SK-N-SH (cell line): ENCODE data around the gene SOX13. TPM values are rescaled to one million over a fixed set of nuclear protein-coding genes. Genes with fewer than 3 reads are reported as not detected.
"Not testable (repeated sequence)": the region's sequence is repeated elsewhere in the genome, so short reads cannot be mapped to it uniquely, and the experiment has no call there.

ENCODE experiments used
- CTCF ChIA-PET: fragments of 300-600, 350-600 bp; formaldehyde crosslinking; extraction: SDS; loops from one replicate; lab custom pipeline; 2021; lab: Yijun Ruan, JAX
- POLR2A ChIA-PET: fragments of 350-600 bp; sonication (Branson Sonifier 250); formaldehyde crosslinking; extraction: SDS; loops from one replicate; lab custom pipeline; 2020; ENCODE audit warnings: antibody characterized with exemption, inconsistent platforms; lab: Yijun Ruan, JAX
- DNase-seq: peaks from one replicate; pipeline ENCODE4 v3.0.0; 2012
- H2AFZ ChIP-seq: fragments of 200-600 bp; sonication (generic); 2 replicates; pipeline ENCODE4 v1.8.1; 2016; ENCODE audit warnings: antibody characterized with exemption, mild to moderate bottlenecking, low read depth
- H3F3A ChIP-seq: fragments of 200-600 bp; sonication (generic); replicated peaks from 2 replicates; pipeline ENCODE3; 2016; ENCODE audit warnings: antibody characterized with exemption, mild to moderate bottlenecking; ENCODE audit not compliant: insufficient read depth
- H3K27ac ChIP-seq, 2 experiments: fragments of 200-500 bp in 1 of 2; fragments of 200-600 bp in 1 of 2; sonication (Bioruptor generic) in 1 of 2; sonication (generic), shearing (Covaris generic) in 1 of 2; 2 replicates each; pipeline versions ENCODE4 v1.5.1 to v1.6.1; 2014 to 2016; ENCODE audit warnings: low read depth in 2 of 2, inconsistent platforms in 1 of 2, low read length in 1 of 2, mild to moderate bottlenecking in 1 of 2, mixed read lengths in 1 of 2
- H3K27me3 ChIP-seq: fragments of 200-600 bp; sonication (generic), shearing (Covaris generic); 2 replicates; pipeline ENCODE4 v1.6.1; 2016; ENCODE audit warnings: mixed run types; ENCODE audit not compliant: insufficient read depth
- H3K36me3 ChIP-seq, 2 experiments: fragments of 200-500 bp in 1 of 2; fragments of 200-600 bp in 1 of 2; sonication (Bioruptor generic) in 1 of 2; sonication (generic) in 1 of 2; replicated peaks in 1 of 2; 2 replicates each; pipeline versions ENCODE3 to v1.5.1; 2014 to 2016; ENCODE audit warnings: low read length in 1 of 2, mild to moderate bottlenecking in 1 of 2; ENCODE audit not compliant: insufficient read depth in 2 of 2, control insufficient read depth in 1 of 2
- H3K4me1 ChIP-seq, 2 experiments: fragments of 200-500 bp in 1 of 2; fragments of 200-600 bp in 1 of 2; sonication (Bioruptor generic) in 1 of 2; sonication (generic), shearing (Covaris generic) in 1 of 2; 2 replicates each; pipeline versions ENCODE4 v1.5.1 to v1.6.1; 2014 to 2016; ENCODE audit warnings: low read depth in 1 of 2, low read length in 1 of 2, mixed run types in 1 of 2; ENCODE audit not compliant: insufficient read depth in 2 of 2, control insufficient read depth in 1 of 2
- H3K4me2 ChIP-seq: fragments of 200-600 bp; sonication (generic), shearing (Covaris generic); 2 replicates; pipeline ENCODE4 v1.6.1; 2017; ENCODE audit warnings: mixed run types
- H3K4me3 ChIP-seq, 2 experiments: fragments of 200-500 bp in 1 of 2; fragments of 200-600 bp in 1 of 2; sonication (Bioruptor generic) in 1 of 2; sonication (generic), shearing (Covaris generic) in 1 of 2; 2 replicates each; pipeline versions ENCODE4 v1.5.1 to v1.8.1; 2014 to 2016; ENCODE audit warnings: low read depth in 2 of 2, inconsistent platforms in 1 of 2, low read length in 1 of 2, mild to moderate bottlenecking in 1 of 2, mixed read lengths in 1 of 2, moderate library complexity in 1 of 2
- H3K79me2 ChIP-seq: fragments of 200-600 bp; sonication (generic); 2 replicates; pipeline ENCODE4 v1.8.1; 2017; ENCODE audit warnings: mild to moderate bottlenecking; ENCODE audit not compliant: insufficient read depth
- H3K9ac ChIP-seq: fragments of 200-600 bp; sonication (generic); 2 replicates; pipeline ENCODE4 v1.6.1; 2017; ENCODE audit warnings: mixed run types
- H3K9me2 ChIP-seq: fragments of 200-600 bp; sonication (generic); 2 replicates; pipeline ENCODE4 v1.6.1; 2017; ENCODE audit warnings: mixed run types
- H3K9me3 ChIP-seq: fragments of 200-600 bp; sonication (generic); 2 replicates; pipeline ENCODE4 v1.6.1; 2017; ENCODE audit warnings: mixed run types, mild to moderate bottlenecking, moderate library complexity
- H4K20me1 ChIP-seq: fragments of 200-600 bp; sonication (generic); 2 replicates; pipeline ENCODE4 v1.6.1; 2017; ENCODE audit warnings: mild to moderate bottlenecking, mixed run types; ENCODE audit not compliant: insufficient read depth
- ELF1 ChIP-seq: IDR thresholded peaks from 2 replicates; pipeline ENCODE4 v1.4.0; 2012
- EZH2phosphoT487 ChIP-seq: fragments of 200-600 bp; sonication (generic); IDR thresholded peaks from 2 replicates; pipeline ENCODE4 v1.6.1; 2017; ENCODE audit warnings: low read depth, mixed run types, mild to moderate bottlenecking, antibody characterized with exemption, moderate library complexity, borderline replicate concordance
- FOXM1 ChIP-seq: IDR thresholded peaks from 2 replicates; pipeline ENCODE4 v1.4.0; 2012; ENCODE audit warnings: low read depth, mild to moderate bottlenecking
- GABPA ChIP-seq: IDR thresholded peaks from 2 replicates; pipeline ENCODE4 v1.4.0; 2012; ENCODE audit warnings: low read depth, mild to moderate bottlenecking
- MEF2A ChIP-seq: IDR thresholded peaks from 2 replicates; pipeline ENCODE4 v1.4.0; 2012; ENCODE audit warnings: low read depth, borderline replicate concordance
- NRF1 ChIP-seq: IDR thresholded peaks from 2 replicates; pipeline ENCODE4 v1.6.1; 2012; ENCODE audit warnings: low read depth, mild to moderate bottlenecking, low read length
- RAD21 ChIP-seq: IDR thresholded peaks from 2 replicates; pipeline ENCODE4 v1.6.1; 2012; ENCODE audit warnings: mild to moderate bottlenecking, low read length
- RCOR1 ChIP-seq: fragments of 150-350 bp; IDR thresholded peaks from 2 replicates; pipeline ENCODE4 v1.6.1; 2017; ENCODE audit warnings: antibody characterized with exemption, low read length
- TAF1 ChIP-seq: IDR thresholded peaks from 2 replicates; pipeline ENCODE4 v1.6.1; 2012; ENCODE audit warnings: low read depth, mild to moderate bottlenecking, low read length, moderate library complexity, borderline replicate concordance
- TEAD4 ChIP-seq: IDR thresholded peaks from 2 replicates; pipeline ENCODE4 v1.4.0; 2012; ENCODE audit warnings: mild to moderate bottlenecking, borderline replicate concordance; ENCODE audit not compliant: insufficient read depth
- YY1 ChIP-seq: IDR thresholded peaks from 2 replicates; pipeline ENCODE4 v1.4.0; 2012; ENCODE audit warnings: low read depth, mild to moderate bottlenecking
- WGBS: methylation state at CpG from one replicate; pipeline ENCODE4 v1.1.6; 2017; ENCODE audit warnings: low lambda C conversion rate; 5-methylcytosine and 5-hydroxymethylcytosine counted together
- polyA plus RNA-seq, 3 experiments: library from polyadenylated mRNA; depleted of rRNA; stranded (reverse); fragments of >200 nt; gene quantifications; 2 replicates each; pipeline ENCODE4 v1.2.3, GENCODE V29; 2012
- TF ChIP-seq, protein P1 (sequence below): IDR thresholded peaks from 2 replicates; pipeline ENCODE4 v1.6.1; 2012; ENCODE audit warnings: mild to moderate bottlenecking, low read depth, low read length, moderate library complexity
- TF ChIP-seq, protein P2 (sequence below): fragments of 150-350 bp; IDR thresholded peaks from 2 replicates; pipeline ENCODE4 v1.6.1; 2016; ENCODE audit warnings: mild to moderate bottlenecking, low read depth, low read length

SOX13 gene
- polyA plus RNA-seq, 1 of the 3 experiments (the other 2 are of a cell fraction): 10.6 TPM

DNA sequence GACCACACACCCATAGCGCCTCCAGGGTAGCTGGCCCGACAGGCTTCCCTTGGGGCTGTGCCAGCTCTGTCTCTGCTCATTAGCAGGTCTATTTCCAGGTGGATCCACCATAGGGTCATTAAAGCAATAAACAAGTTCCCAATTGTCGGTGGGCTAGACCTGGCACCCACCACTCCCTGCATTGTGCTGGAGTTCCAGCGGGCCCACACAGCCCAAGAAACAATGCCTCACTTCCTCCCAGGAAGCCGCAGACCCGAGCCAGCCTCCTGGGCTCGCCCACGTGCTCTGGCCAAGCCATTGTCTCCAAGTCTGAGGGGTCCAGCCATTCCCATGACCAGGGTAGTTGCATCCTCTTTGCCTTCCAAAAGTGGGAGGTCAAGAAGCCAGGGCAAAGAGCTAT is 27.5 kb upstream of the SOX13 start:
- Histone ChIP-seq H3K27me3 (no peaks in the 10 kb centered on the region; the same call in 1 of the 2 replicates), H3K9me2 (no peaks in the 10 kb centered on the region), H3K79me2 (no peaks in the 10 kb centered on the region), H3K27ac (no peak overlapping the region), H3K4me3 (no peak overlapping the region), H3K4me2 (no peak overlapping the region), H3K4me1 (no peaks in the 10 kb centered on the region), H3K9ac (no peak overlapping the region), H3K36me3 (no peaks in the 10 kb centered on the region), H4K20me1 (no peaks in the 10 kb centered on the region), H2AFZ (no peak overlapping the region), H3K9me3 (no peaks in the 10 kb centered on the region), H3F3A (no peaks in the 10 kb centered on the region)
- DNase-seq: no peak
- WGBS: 58% methylated on average over 2 of the region's 8 CpGs
- CTCF ChIA-PET: interaction anchor here (1.7 kb wide), 1 partner anchor 82 kb away, joined by 5 read pairs; no protein-coding TSS in a partner anchor
- TF ChIP-seq RCOR1: no peak
- TF ChIP-seq, protein P1, sequence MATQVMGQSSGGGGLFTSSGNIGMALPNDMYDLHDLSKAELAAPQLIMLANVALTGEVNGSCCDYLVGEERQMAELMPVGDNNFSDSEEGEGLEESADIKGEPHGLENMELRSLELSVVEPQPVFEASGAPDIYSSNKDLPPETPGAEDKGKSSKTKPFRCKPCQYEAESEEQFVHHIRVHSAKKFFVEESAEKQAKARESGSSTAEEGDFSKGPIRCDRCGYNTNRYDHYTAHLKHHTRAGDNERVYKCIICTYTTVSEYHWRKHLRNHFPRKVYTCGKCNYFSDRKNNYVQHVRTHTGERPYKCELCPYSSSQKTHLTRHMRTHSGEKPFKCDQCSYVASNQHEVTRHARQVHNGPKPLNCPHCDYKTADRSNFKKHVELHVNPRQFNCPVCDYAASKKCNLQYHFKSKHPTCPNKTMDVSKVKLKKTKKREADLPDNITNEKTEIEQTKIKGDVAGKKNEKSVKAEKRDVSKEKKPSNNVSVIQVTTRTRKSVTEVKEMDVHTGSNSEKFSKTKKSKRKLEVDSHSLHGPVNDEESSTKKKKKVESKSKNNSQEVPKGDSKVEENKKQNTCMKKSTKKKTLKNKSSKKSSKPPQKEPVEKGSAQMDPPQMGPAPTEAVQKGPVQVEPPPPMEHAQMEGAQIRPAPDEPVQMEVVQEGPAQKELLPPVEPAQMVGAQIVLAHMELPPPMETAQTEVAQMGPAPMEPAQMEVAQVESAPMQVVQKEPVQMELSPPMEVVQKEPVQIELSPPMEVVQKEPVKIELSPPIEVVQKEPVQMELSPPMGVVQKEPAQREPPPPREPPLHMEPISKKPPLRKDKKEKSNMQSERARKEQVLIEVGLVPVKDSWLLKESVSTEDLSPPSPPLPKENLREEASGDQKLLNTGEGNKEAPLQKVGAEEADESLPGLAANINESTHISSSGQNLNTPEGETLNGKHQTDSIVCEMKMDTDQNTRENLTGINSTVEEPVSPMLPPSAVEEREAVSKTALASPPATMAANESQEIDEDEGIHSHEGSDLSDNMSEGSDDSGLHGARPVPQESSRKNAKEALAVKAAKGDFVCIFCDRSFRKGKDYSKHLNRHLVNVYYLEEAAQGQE: no peak
- POLR2A ChIA-PET: no interaction called here

DNA sequence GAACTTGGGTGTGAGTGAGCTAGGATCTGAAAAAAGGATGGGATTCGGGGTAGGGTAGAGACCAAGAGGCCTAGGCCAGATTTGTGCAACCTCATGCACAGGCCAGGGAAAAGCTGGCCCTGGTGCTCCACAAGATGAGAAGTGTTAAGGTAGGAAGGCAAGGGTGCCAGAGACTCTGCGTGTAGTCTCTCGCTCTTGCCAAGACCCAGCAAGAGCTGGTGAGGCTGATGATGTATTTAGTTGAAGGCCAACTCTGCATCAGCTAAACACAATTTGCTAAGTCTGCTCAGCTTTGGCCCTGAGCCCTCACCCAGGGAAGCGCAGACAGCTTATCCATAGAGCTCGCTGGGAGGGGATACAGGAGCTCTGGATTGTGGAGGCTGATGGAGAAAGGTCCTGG is 26.6 kb upstream of the SOX13 start:
- no peaks in the 10 kb centered on the region for H3K9me3 ChIP-seq
- no peaks in the 10 kb centered on the region for H3F3A ChIP-seq
- H3K27ac ChIP-seq: no peak overlapping the region
- ChIA-PET POLR2A (interaction anchor here (1.1 kb wide), 1 partner anchor 13 kb away, joined by 3 read pairs; no protein-coding TSS in a partner anchor), CTCF (interaction anchor here (0.8 to 1.7 kb wide), 2 partner anchors 24 to 82 kb away, joined by 3 to 5 read pairs; no protein-coding TSS in a partner anchor)
- no peaks in the 10 kb centered on the region for H3K79me2 ChIP-seq
- no peak overlapping the region for H3K4me3 ChIP-seq
- H3K4me1 ChIP-seq: no peaks in the 10 kb centered on the region
- no peaks in the 10 kb centered on the region for H3K9me2 ChIP-seq
- TF ChIP-seq EZH2phosphoT487: no peak
- TF ChIP-seq GABPA: no peak
- TF ChIP-seq, protein P2, sequence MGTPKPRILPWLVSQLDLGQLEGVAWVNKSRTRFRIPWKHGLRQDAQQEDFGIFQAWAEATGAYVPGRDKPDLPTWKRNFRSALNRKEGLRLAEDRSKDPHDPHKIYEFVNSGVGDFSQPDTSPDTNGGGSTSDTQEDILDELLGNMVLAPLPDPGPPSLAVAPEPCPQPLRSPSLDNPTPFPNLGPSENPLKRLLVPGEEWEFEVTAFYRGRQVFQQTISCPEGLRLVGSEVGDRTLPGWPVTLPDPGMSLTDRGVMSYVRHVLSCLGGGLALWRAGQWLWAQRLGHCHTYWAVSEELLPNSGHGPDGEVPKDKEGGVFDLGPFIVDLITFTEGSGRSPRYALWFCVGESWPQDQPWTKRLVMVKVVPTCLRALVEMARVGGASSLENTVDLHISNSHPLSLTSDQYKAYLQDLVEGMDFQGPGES: no peak
- TF ChIP-seq ELF1: no peak
- TF ChIP-seq TAF1: no peak
- no peak for TF ChIP-seq RCOR1
- TF ChIP-seq MEF2A: no peak
- no peak for TF ChIP-seq YY1
- no peak for TF ChIP-seq NRF1
- TF ChIP-seq RAD21: no peak
- no peak for TF ChIP-seq TEAD4
- TF ChIP-seq FOXM1: no peak
- no peak overlapping the region for H2AFZ ChIP-seq
- H3K36me3 ChIP-seq: no peaks in the 10 kb centered on the region
- no peaks in the 10 kb centered on the region for H4K20me1 ChIP-seq
- H3K4me2 ChIP-seq: no peak overlapping the region
- DNase-seq: no peak
- no peaks in the 10 kb centered on the region; the same call in 1 of the 2 replicates for H3K27me3 ChIP-seq
- WGBS: 82% methylated on average over 3 of the region's 5 CpGs
- H3K9ac ChIP-seq: no peak overlapping the region

DNA sequence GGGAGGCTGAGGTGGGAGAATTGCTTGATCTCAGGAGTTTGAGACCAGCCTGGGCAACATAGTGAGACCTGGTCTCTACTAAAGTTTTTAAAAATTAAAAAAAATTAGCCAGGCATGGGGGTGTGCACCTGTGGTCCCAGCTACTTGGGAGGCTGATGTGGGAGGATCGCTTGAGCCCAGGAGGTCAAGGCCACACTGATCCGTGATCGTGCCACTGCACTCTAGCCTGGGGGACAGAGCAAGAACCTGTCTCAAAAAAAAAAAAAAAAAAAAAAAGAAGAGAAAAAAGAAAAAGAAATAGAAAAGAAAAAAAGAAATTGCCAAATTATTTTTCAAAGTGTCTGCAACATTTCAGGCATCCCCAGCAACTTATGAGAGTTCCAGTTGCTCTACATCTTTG is 24.1 kb upstream of the SOX13 start:
- POLR2A ChIA-PET, H3K4me3 ChIP-seq, H3K9ac ChIP-seq, H3K27me3 ChIP-seq, H4K20me1 ChIP-seq, H3K9me2 ChIP-seq, H3K4me1 ChIP-seq, DNase-seq, H3F3A ChIP-seq, H2AFZ ChIP-seq, H3K79me2 ChIP-seq, H3K4me2 ChIP-seq, H3K27ac ChIP-seq, H3K36me3 ChIP-seq, H3K9me3 ChIP-seq: not testable (repeated sequence)
- CTCF ChIA-PET: interaction anchor here (1.4 kb wide), 1 partner anchor 178 kb away, joined by 4 read pairs; no protein-coding TSS in a partner anchor
- WGBS: 90% methylated on average over 3 of the region's 3 CpGs
